HTR-8/SVneo (cell line): ENCODE data around the gene JAML.

Experiments
- DNase-seq: peaks from one replicate; pipeline ENCODE4 v3.0.0; 2011; ENCODE audit warnings: low spot score, mixed read lengths; ENCODE audit not compliant: insufficient read length
- FAIRE-seq: peaks from 2 replicates; lab custom pipeline; 2011; peaks lifted over from hg19 to GRCh38; lab: Jason Lieb, UNC

Gene JAML

GRCh38 chr11:118224511-118225188 lies at the start of gene JAML:
TSS of gene JAML (minus strand) at chr11:118225011. CDS start at chr11:118214866, 10,145 bp downstream.
- DNase-seq, result no peak
- no peak for FAIRE-seq

- FAIRE-seq, result no peak
- no peak for DNase-seq
Measured at GRCh38 chr11:118274186-118274585, 49.4 kb upstream of the JAML start.

- no peak for FAIRE-seq
- DNase-seq, result no peak
Measured at GRCh38 chr11:118272001-118272400, 47.2 kb upstream of the JAML start.

- FAIRE-seq, result no peak
- DNase-seq, result no peak
Measured at GRCh38 chr11:118267486-118267885, 42.7 kb upstream of the JAML start.

- FAIRE-seq (no peak), DNase-seq (no peak)
Measured at GRCh38 chr11:118265954-118266353, 41.1 kb upstream of the JAML start.

- FAIRE-seq (no peak), DNase-seq (no peak)
Measured at GRCh38 chr11:118264569-118265465, 40.0 kb upstream of the JAML start.

GRCh38 chr11:118263695-118264568 lies 39.1 kb upstream of the JAML start, which contains the start of gene MPZL2:
TSS of gene MPZL2 (minus strand) at chr11:118264297. CDS start at chr11:118264153, 144 bp downstream.
- FAIRE-seq (no peak), DNase-seq (peak; percentile 21)

- DNase-seq (no peak), FAIRE-seq (no peak)
Measured at GRCh38 chr11:118263112-118263511, 38.3 kb upstream of the JAML start.

GRCh38 chr11:118260353-118260752 lies 35.5 kb upstream of the JAML start:
- no peak for FAIRE-seq
- DNase-seq, result no peak

GRCh38 chr11:118259138-118259537 lies 34.3 kb upstream of the JAML start:
- FAIRE-seq (no peak), DNase-seq (no peak)

GRCh38 chr11:118258410-118258809 lies 33.6 kb upstream of the JAML start:
- no peak for FAIRE-seq
- DNase-seq, result no peak

GRCh38 chr11:118252688-118253087 lies 27.9 kb upstream of the JAML start:
- FAIRE-seq (no peak), DNase-seq (no peak)

GRCh38 chr11:118251858-118252652 lies 27.2 kb upstream of the JAML start, which contains the start of gene MPZL3:
TSS of gene MPZL3 (minus strand) at chr11:118252365. CDS start at chr11:118252294, 71 bp downstream.
- peak; percentile 83 for FAIRE-seq
- DNase-seq, result peak; percentile 84

- FAIRE-seq (no peak), DNase-seq (no peak)
Measured at GRCh38 chr11:118247041-118247440, 22.2 kb upstream of the JAML start.

- DNase-seq, result no peak
- no peak for FAIRE-seq
Measured at GRCh38 chr11:118245936-118246562, 21.2 kb upstream of the JAML start.

- FAIRE-seq (no peak), DNase-seq (no peak)
Measured at GRCh38 chr11:118243993-118244762, 19.4 kb upstream of the JAML start.

GRCh38 chr11:118243161-118243560 lies 18.4 kb upstream of the JAML start:
- FAIRE-seq, result no peak

GRCh38 chr11:118241764-118242098 lies 16.9 kb upstream of the JAML start:
- DNase-seq (no peak), FAIRE-seq (no peak)

More at GRCh38 chr11:118243161-118243560, 18.4 kb upstream of the JAML start:
- no peak for DNase-seq
